HepG2 (cell line): Measurements from ENCODE around the gene TFPI2. TPM values are rescaled to one million over a fixed set of nuclear protein-coding genes. Genes with fewer than 3 reads are reported as not detected.

Experiments
- ATAC-seq: fragments of 200-7000 bp; cut with Tn5 transposase; 3 replicates; pipeline ENCODE4 v1.9.1; 2020; ENCODE audit warnings: mild to moderate bottlenecking, moderate library complexity
- BruUV-seq: library from RNA; stranded (reverse); fragments of 400-500 nt; replicated peaks from 2 replicates; lab custom pipeline; 2021; lab: Mats Ljungman, UMichigan
- CTCF ChIA-PET: fragments of 300-600 bp; formaldehyde crosslinking; extraction: SDS; loops from one replicate; lab custom pipeline; 2021; ENCODE audit warnings: low total read pairs, inconsistent platforms, low intra/inter-chr PET ratio; lab: Yijun Ruan, JAX
- POLR2A ChIA-PET: fragments of 350-600 bp; sonication (Branson Sonifier 250); formaldehyde crosslinking; loops from one replicate; lab custom pipeline; 2020; ENCODE audit warnings: antibody characterized with exemption, inconsistent platforms; lab: Yijun Ruan, JAX
- DNase-seq: peaks from one replicate; pipeline ENCODE4 v3.0.0-alpha.2; 2015; ENCODE audit warnings: low spot score
- FAIRE-seq: peaks from 3 replicates; lab custom pipeline; 2011; peaks lifted over from hg19 to GRCh38; lab: Jason Lieb, UNC
- H2AFZ ChIP-seq: one replicate; pipeline ENCODE4 v1.6.1; 2011; ENCODE audit warnings: low read length, inconsistent platforms
- H3K27ac ChIP-seq: fragments of 300-600 bp; 3 replicates; pipeline ENCODE4 v1.8.0; 2011; ENCODE audit warnings: mixed run types, mild to moderate bottlenecking, mixed read lengths, low read length, inconsistent platforms; ENCODE audit not compliant: insufficient read depth; ENCODE audit errors: extremely low read length
- H3K27me3 ChIP-seq, 2 experiments: fragments of 200-600 bp in 1 of 2; 2 replicates in 1 of 2; 3 replicates in 1 of 2; pipeline versions ENCODE4 v1.6.0 to v1.8.0; 2011; ENCODE audit warnings: low read length in 2 of 2, mild to moderate bottlenecking in 2 of 2, moderate library complexity in 2 of 2, inconsistent platforms in 1 of 2; ENCODE audit not compliant: insufficient read depth in 2 of 2, control insufficient read depth in 1 of 2
- H3K36me3 ChIP-seq, 2 experiments: fragments of 200-600 bp in 1 of 2; replicated peaks in 1 of 2; 2 replicates in 1 of 2; 3 replicates in 1 of 2; pipeline versions ENCODE4 v1.5.1 to v1.8.0; 2011; ENCODE audit warnings: low read length in 2 of 2, inconsistent platforms in 1 of 2; ENCODE audit not compliant: insufficient read depth in 2 of 2, control insufficient read depth in 1 of 2
- H3K4me1 ChIP-seq: 2 replicates; pipeline ENCODE4 v1.5.1; 2012; ENCODE audit warnings: low read length, inconsistent platforms; ENCODE audit not compliant: insufficient read depth
- H3K4me2 ChIP-seq: 2 replicates; pipeline ENCODE4 v1.6.0; 2011; ENCODE audit warnings: low read depth, low read length, inconsistent platforms
- H3K4me3 ChIP-seq, 3 experiments: fragments of 200-600 bp in 1 of 3; sonication (generic), shearing (Covaris generic) in 1 of 3; replicated peaks in 1 of 3; 2 replicates each; pipeline ENCODE4 v1.5.1; 2011 to 2016; ENCODE audit warnings: low read length in 3 of 3, inconsistent platforms in 2 of 3, low read depth in 2 of 3, mild to moderate bottlenecking in 2 of 3, control low read depth in 1 of 3, mixed read lengths in 1 of 3; ENCODE audit not compliant: insufficient read depth in 1 of 3
- H3K79me2 ChIP-seq: one replicate; pipeline ENCODE4 v1.6.1; 2011; ENCODE audit warnings: low read length, inconsistent platforms; ENCODE audit not compliant: insufficient read depth
- H3K9ac ChIP-seq: 2 replicates; pipeline ENCODE4 v1.6.0; 2011; ENCODE audit warnings: mild to moderate bottlenecking, low read depth, low read length, inconsistent platforms; ENCODE audit not compliant: insufficient read depth
- H3K9me3 ChIP-seq: 2 replicates; pipeline ENCODE4 v1.5.1; 2012; ENCODE audit warnings: mild to moderate bottlenecking, low read length
- H4K20me1 ChIP-seq: 2 replicates; pipeline ENCODE4 v1.6.0; 2011; ENCODE audit warnings: inconsistent platforms, mild to moderate bottlenecking, low read length, moderate library complexity; ENCODE audit not compliant: insufficient read depth
- ATF1 ChIP-seq: IDR thresholded peaks from 2 replicates; pipeline ENCODE4 v1.6.1; 2016; ENCODE audit warnings: mild to moderate bottlenecking, control low read depth
- BHLHE40 ChIP-seq: IDR thresholded peaks from 2 replicates; pipeline ENCODE4 v1.6.1; 2011; ENCODE audit warnings: low read length, improper control_type of control experiment
- DRAP1 ChIP-seq: IDR thresholded peaks from 2 replicates; pipeline ENCODE4 v1.6.1; 2016; ENCODE audit warnings: missing genetic modification reagents, missing compliant biosample characterization
- FUBP1 ChIP-seq: sonication (generic); formaldehyde crosslinking; IDR thresholded peaks from 2 replicates; pipeline ENCODE4 v1.5.1; 2020; ENCODE audit warnings: missing genetic modification reagents, mild to moderate bottlenecking, borderline replicate concordance
- HHEX ChIP-seq: IDR thresholded peaks from 2 replicates; pipeline ENCODE4 v1.6.1; 2016; ENCODE audit warnings: control low read depth
- HNRNPH1 ChIP-seq: fragments of 200-400 bp; formaldehyde crosslinking; optimal IDR thresholded peaks from 2 replicates; pipeline ENCODE3; 2017; ENCODE audit warnings: mild to moderate bottlenecking, low read depth, low read length
- HNRNPL ChIP-seq: fragments of 200-400 bp; formaldehyde crosslinking; IDR thresholded peaks from 2 replicates; pipeline ENCODE4 v1.6.1; 2017; ENCODE audit warnings: mild to moderate bottlenecking, low read depth, low read length
- KLF11 ChIP-seq: IDR thresholded peaks from 2 replicates; pipeline ENCODE4 v1.6.1; 2016; ENCODE audit warnings: missing compliant biosample characterization
- ZHX1 ChIP-seq: sonication (generic); formaldehyde crosslinking; IDR thresholded peaks from 2 replicates; pipeline ENCODE4 v1.8.1; 2022; ENCODE audit warnings: low read depth, mild to moderate bottlenecking, missing genetic modification reagents
- ZMYM3 ChIP-seq: sonication (generic); formaldehyde crosslinking; IDR thresholded peaks from 2 replicates; pipeline ENCODE4 v1.5.1; 2020; ENCODE audit warnings: mild to moderate bottlenecking, missing genetic modification reagents
- ZNF124 ChIP-seq: sonication (generic); formaldehyde crosslinking; IDR thresholded peaks from 2 replicates; pipeline ENCODE4 v1.4.0; 2020; ENCODE audit warnings: missing genetic modification reagents
- ZNF224 ChIP-seq: sonication (generic); formaldehyde crosslinking; IDR thresholded peaks from 2 replicates; pipeline ENCODE4 v1.5.0; 2020; ENCODE audit warnings: mild to moderate bottlenecking, missing genetic modification reagents
- WGBS: methylation state at CpG from one replicate; pipeline ENCODE4 v1.1.6; 2017; ENCODE audit warnings: low lambda C conversion rate; 5-methylcytosine and 5-hydroxymethylcytosine counted together
- in situ Hi-C: cut with HindIII; loops from 2 replicates; pipeline ENCODE4 v1.10.0; 2017; ENCODE audit warnings: low pct_unique_long_range_greater_than_20kb; ENCODE audit not compliant: extremely low pct_ligation_motif_present
- intact Hi-C: fragments of 100-400 bp; cut with micrococcal nuclease; formaldehyde crosslinking; loops from one replicate; pipeline ENCODE4 v1.10.0; 2022; ENCODE audit not compliant: unreplicated experiment
- polyA plus RNA-seq, 8 experiments: library from polyadenylated mRNA; depleted of rRNA in 3 of 8; stranded (reverse) in 7 of 8; unstranded in 1 of 8; fragments of >200 nt; fragmentation: Illumina TruSeq in 4 of 8; extraction: Trizol in 4 of 8; gene quantifications; 2 replicates each; pipeline versions ENCODE4 v1.2.1 to v1.2.3, GENCODE V29; 2011 to 2016; ENCODE audit warnings: low read depth in 4 of 8, missing spikeins in 1 of 8, mixed read lengths in 1 of 8; ENCODE audit not compliant: insufficient read depth in 1 of 8
- total RNA-seq, 5 experiments: library from RNA; depleted of rRNA; stranded (reverse); fragments of >200 nt; fragmentation: Illumina TruSeq; extraction: Trizol; gene quantifications; 2 replicates each; pipeline ENCODE4 v1.2.3, GENCODE V29; 2016; ENCODE audit warnings: low read depth in 1 of 5

Gene TFPI2
- total and polyA plus RNA-seq, 2 of the 13 experiments (the other 11 are each of a cell fraction or from before 2014, with no cell fraction given), result 0.16 to 0.22 TPM

GRCh38 chr7:93860261-93860660 lies 30.3 kb downstream of the TFPI2 start:
- no peak for DNase-seq
- Histone ChIP-seq H3K4me1 (no peaks in the 10 kb centered on the region), H3K36me3 (no peaks in the 10 kb centered on the region), H3K4me2 (no peak overlapping the region), H3K27me3 (no peaks in the 10 kb centered on the region), H3K27ac (no peak overlapping the region), H3K79me2 (no peaks in the 10 kb centered on the region), H3K9ac (no peak overlapping the region), H2AFZ (no peak overlapping the region), H4K20me1 (no peaks in the 10 kb centered on the region)
- ATAC-seq, result no peak
- WGBS, result 0% methylated on average over 1 of the region's 1 CpG
- no peak for FAIRE-seq
- CTCF ChIA-PET, result no interaction called here
- intact Hi-C loops (no loop called here), in situ Hi-C loops (no loop called here)
- BruUV-seq, result no TSS peak
- TF ChIP-seq ATF1 (CRISPR knock-in tag) (no peak), FUBP1 (CRISPR knock-in tag) (no peak), ZMYM3 (CRISPR knock-in tag) (no peak), DRAP1 (CRISPR knock-in tag) (no peak), ZNF124 (CRISPR knock-in tag) (no peak), KLF11 (CRISPR knock-in tag) (no peak), HNRNPH1 (no peak), HNRNPL (no peak), ZHX1 (CRISPR knock-in tag) (no peak), BHLHE40 (no peak), ZNF224 (no peak), HHEX (no peak)
- TF ChIP-seq, all 625 proteins: peak for 0
- H3K4me3 ChIP-seq, result no peak overlapping the region
- POLR2A ChIA-PET, result no interaction called here
- no peaks in the 10 kb centered on the region for H3K9me3 ChIP-seq
